Measurements from ENCODE around the gene PFDN6. TPM values are rescaled to one million over a fixed set of nuclear protein-coding genes. Genes with fewer than 3 reads are reported as not detected.

Gene PFDN6
- total RNA-seq, 6 experiments from 2014 or later = 23.8 to 35.2 (median 27.5) TPM

DNA sequence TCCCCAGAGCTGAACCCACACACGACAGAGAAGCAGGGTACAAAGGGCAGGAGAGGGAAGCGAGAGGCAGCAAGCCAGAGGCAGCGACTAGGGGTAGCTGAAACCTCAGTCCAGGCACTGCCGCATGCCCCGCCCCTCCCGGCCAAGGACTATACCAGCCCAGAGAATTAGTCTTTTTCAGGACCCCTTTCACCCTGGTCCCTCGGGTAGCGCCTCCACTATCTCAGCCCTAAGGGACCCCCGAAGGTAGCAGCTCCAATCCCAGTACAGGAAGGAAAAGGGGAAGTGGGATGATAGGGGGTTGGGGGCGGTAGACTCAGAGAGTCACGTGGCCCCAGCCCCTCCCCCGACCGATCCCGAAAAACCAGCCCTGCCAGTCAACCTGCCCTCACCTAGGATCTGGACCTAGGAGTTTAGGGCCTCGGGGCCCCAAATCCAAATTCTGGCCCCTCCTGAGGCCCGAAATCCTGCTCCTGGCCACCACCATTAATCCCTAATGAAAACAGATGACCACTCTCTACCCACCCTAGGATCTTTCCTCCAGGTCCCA, 8.1 kb downstream of the PFDN6 start:
- Histone ChIP-seq H3K27me3 (no peaks in the 10 kb centered on the region), H3K9me3 (no peaks in the 10 kb centered on the region), H3K27ac (peak overlapping the region; percentile 64 to 97 (median 93)), H3K4me3 (peak overlapping the region; percentile 67 to 95 (median 84)), H3K36me3 (peaks cover 0 to 25% (median under 1%) of the 10 kb centered on the region in 4 donors), H3K4me1 (peaks cover 0 to 21% (median 4%) of the 10 kb centered on the region in 4 donors)
- peak; percentile 26 to 49 (median 38) for ATAC-seq
- 0% methylated on average over 6 of the region's 16 CpGs for whole genome bisulfite sequencing (ENCODE audit: insufficient coverage, low coverage, low lambda C conversion rate, missing lambda C conversion rate)
- intact Hi-C loops (cut with DNase I) = no loop called here
- TF ChIP-seq, protein P1, sequence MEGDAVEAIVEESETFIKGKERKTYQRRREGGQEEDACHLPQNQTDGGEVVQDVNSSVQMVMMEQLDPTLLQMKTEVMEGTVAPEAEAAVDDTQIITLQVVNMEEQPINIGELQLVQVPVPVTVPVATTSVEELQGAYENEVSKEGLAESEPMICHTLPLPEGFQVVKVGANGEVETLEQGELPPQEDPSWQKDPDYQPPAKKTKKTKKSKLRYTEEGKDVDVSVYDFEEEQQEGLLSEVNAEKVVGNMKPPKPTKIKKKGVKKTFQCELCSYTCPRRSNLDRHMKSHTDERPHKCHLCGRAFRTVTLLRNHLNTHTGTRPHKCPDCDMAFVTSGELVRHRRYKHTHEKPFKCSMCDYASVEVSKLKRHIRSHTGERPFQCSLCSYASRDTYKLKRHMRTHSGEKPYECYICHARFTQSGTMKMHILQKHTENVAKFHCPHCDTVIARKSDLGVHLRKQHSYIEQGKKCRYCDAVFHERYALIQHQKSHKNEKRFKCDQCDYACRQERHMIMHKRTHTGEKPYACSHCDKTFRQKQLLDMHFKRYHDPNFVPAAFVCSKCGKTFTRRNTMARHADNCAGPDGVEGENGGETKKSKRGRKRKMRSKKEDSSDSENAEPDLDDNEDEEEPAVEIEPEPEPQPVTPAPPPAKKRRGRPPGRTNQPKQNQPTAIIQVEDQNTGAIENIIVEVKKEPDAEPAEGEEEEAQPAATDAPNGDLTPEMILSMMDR (IDR thresholded peaks at IDR 0.05) = no peak
- no peak for TF ChIP-seq POLR2A (IDR thresholded peaks at IDR 0.05)
- DNase-seq = peak in 2 of 3 donors; percentile 73 to 80

- TF ChIP-seq, protein P1 (IDR thresholded peaks at IDR 0.05) = no peak
- no peak for TF ChIP-seq POLR2A (IDR thresholded peaks at IDR 0.05)
- Histone ChIP-seq H3K9me3 (no peaks in the 10 kb centered on the region), H3K4me3 (peak overlapping the region; percentile 67 to 95 (median 84)), H3K27me3 (no peaks in the 10 kb centered on the region), H3K4me1 (peaks cover 0 to 21% (median 4%) of the 10 kb centered on the region in 4 donors), H3K27ac (peak overlapping the region; percentile 75 to 97 (median 93)), H3K36me3 (peaks cover 0 to 23% (median 0%) of the 10 kb centered on the region in 4 donors)
- 4% methylated on average over 29 of the region's 42 CpGs for WGBS (ENCODE audit: insufficient coverage, low coverage, low lambda C conversion rate, missing lambda C conversion rate)
- DNase-seq (peak; percentile 65 to 86 (median 73)), ATAC-seq (peak; percentile 50 to 67 (median 63))
- intact Hi-C loops (cut with DNase I) = no loop called here
Measured at GRCh38 chr6:33297956-33298772, 8.8 kb downstream of the PFDN6 start.

DNA sequence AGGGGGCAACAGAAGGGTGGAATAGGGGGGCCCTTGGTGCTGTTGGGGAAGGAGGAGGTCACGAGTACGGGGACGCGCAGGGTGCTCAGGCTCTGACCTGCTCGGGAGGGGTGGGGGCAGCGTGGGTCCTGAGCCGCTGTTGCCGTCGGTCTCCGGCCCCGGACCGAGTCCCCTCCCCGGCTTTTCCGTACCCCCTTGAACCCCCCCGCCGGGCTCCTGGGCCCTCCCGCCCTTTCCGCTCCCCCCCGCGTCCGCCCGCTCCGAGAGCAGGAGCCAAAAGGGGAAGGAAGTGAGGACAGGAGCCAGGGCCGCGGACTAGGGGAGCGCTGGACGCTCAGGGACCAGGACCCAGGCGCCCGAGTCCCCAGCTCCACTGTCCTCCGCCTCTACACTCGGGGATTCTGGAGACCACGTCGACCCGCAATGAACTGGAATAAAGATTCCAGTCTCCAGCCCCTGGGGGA, 9.4 kb downstream of the PFDN6 start, which contains the start of gene RGL2:
Gene RGL2 (minus strand): TSS at position 170 of the 464 bp plus-strand sequence. CDS start 332 bp downstream, outside the sequence.
- WGBS (ENCODE audit: insufficient coverage, low coverage, low lambda C conversion rate, missing lambda C conversion rate) = 0% methylated on average over 17 of the region's 34 CpGs
- DNase-seq = peak; percentile 85 to 91 (median 91)
- peaks cover 0 to 21% (median 4%) of the 10 kb centered on the region in 4 donors for H3K4me1 ChIP-seq

More for the DNA sequence above, 9.4 kb downstream of the PFDN6 start, which contains the start of gene RGL2:
- ATAC-seq = peak; percentile 51 to 66 (median 58)
- peak within 1 kb of the TSS; percentile 67 to 95 (median 84) for H3K4me3 ChIP-seq
- no peaks in the 10 kb centered on the region for H3K27me3 ChIP-seq
- H3K36me3 ChIP-seq = peaks cover 0 to 25% (median 0%) of the 10 kb centered on the region in 4 donors
- TF ChIP-seq, protein P1 (IDR thresholded peaks at IDR 0.05) = no peak
- TF ChIP-seq POLR2A (IDR thresholded peaks at IDR 0.05) = no peak
- intact Hi-C loops (cut with DNase I) = no loop called here
- peak within 1 kb of the TSS; percentile 75 to 97 (median 93) for H3K27ac ChIP-seq
- H3K9me3 ChIP-seq = no peaks in the 10 kb centered on the region

All from right lobe of liver (tissue), 6 donors.